Prostate gland (tissue), 2 donors: ENCODE data around the gene DNASE1.

Source experiments
- POLR2A ChIP-seq: fragments of 450-650 bp; IDR thresholded peaks from one replicate; pipeline ENCODE4 v1.6.1; 2016; ENCODE audit warnings: antibody characterized with exemption, mild to moderate bottlenecking
- POLR2AphosphoS5 ChIP-seq: sonication (generic); formaldehyde crosslinking; IDR thresholded peaks from one replicate; pipeline ENCODE4 v1.6.1; 2017; ENCODE audit warnings: antibody characterized with exemption
- TF ChIP-seq, protein P1 (sequence below), 4 experiments: fragments of 200-600 bp in 2 of 4; fragments of 450-650 bp in 2 of 4; sonication (generic) in 2 of 4; IDR thresholded peaks; 1 replicate in 3 of 4; 2 replicates in 1 of 4; pipeline ENCODE4 v1.5.1; 2016 to 2019; ENCODE audit warnings: antibody characterized with exemption in 4 of 4, mild to moderate bottlenecking in 2 of 4, moderate library complexity in 2 of 4

DNA sequence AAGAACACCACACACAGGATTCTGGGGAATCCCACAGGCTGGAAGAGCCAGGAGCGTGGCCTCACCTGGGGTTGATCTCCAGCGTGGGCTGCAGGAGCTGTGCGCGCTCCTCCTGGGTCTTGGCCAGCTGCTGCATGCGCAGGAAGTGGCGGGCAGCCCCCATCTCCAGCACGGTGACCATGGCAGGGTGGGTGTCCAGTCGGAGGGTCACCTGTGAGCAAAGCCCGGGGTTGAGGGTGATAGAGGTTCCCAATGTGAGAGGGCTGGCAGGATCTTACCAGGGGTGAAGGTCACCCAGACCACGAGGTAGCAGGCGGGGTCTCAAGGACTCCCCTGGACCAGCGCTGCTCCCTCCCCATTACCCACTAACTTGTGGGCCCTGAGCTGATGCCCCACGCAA lies 7.4 kb downstream of the DNASE1 start:
- TF ChIP-seq, protein P1, sequence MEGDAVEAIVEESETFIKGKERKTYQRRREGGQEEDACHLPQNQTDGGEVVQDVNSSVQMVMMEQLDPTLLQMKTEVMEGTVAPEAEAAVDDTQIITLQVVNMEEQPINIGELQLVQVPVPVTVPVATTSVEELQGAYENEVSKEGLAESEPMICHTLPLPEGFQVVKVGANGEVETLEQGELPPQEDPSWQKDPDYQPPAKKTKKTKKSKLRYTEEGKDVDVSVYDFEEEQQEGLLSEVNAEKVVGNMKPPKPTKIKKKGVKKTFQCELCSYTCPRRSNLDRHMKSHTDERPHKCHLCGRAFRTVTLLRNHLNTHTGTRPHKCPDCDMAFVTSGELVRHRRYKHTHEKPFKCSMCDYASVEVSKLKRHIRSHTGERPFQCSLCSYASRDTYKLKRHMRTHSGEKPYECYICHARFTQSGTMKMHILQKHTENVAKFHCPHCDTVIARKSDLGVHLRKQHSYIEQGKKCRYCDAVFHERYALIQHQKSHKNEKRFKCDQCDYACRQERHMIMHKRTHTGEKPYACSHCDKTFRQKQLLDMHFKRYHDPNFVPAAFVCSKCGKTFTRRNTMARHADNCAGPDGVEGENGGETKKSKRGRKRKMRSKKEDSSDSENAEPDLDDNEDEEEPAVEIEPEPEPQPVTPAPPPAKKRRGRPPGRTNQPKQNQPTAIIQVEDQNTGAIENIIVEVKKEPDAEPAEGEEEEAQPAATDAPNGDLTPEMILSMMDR (IDR thresholded peaks at IDR 0.05): no peak
- TF ChIP-seq POLR2A: no peak
- no peak for TF ChIP-seq POLR2AphosphoS5
